Activated CD4-positive, alpha-beta T cell treated with anti-CD3 and anti-CD28 coated beads, Interleukin-2, Interleukin-6, amounts not matched to agents 100 ng/mL and 50 ng/mL, durations not matched to agents 16 hours and 8 hours (primary cell): ENCODE data around the gene OR2A7.
"Not testable (repeated sequence)": the region's sequence is repeated elsewhere in the genome, so short reads cannot be mapped to it uniquely, and the experiment has no call there.

Experiments
- DNase-seq: peaks from one replicate; pipeline ENCODE4 v3.0.0-alpha.2; 2020

Gene OR2A7, protein sequence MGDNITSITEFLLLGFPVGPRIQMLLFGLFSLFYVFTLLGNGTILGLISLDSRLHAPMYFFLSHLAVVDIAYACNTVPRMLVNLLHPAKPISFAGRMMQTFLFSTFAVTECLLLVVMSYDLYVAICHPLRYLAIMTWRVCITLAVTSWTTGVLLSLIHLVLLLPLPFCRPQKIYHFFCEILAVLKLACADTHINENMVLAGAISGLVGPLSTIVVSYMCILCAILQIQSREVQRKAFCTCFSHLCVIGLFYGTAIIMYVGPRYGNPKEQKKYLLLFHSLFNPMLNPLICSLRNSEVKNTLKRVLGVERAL

DNA sequence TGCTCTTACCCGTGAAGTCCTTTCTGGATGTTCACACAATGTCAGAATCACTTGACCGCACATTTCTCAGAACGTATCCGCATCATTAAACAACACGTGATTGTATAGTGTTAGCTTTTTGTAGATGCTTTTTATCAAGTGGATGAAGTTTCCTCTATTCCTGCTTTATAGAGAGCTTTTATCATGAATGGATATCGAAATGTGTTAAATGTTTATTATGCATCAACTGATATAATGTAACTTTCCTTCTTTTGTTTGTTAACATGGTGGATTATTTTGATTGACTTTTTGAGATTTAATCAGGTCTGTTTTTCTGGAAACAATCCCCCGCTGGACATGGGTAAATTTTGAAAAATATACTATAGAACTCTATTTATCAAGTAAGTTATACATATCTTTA lies at the start of gene OR2A7:
Gene OR2A7, minus strand, starts transcription at position 101 of the 400 bp plus-strand sequence. CDS start 5,164 bp downstream, outside the sequence.
- DNase-seq: not testable (repeated sequence)

DNA sequence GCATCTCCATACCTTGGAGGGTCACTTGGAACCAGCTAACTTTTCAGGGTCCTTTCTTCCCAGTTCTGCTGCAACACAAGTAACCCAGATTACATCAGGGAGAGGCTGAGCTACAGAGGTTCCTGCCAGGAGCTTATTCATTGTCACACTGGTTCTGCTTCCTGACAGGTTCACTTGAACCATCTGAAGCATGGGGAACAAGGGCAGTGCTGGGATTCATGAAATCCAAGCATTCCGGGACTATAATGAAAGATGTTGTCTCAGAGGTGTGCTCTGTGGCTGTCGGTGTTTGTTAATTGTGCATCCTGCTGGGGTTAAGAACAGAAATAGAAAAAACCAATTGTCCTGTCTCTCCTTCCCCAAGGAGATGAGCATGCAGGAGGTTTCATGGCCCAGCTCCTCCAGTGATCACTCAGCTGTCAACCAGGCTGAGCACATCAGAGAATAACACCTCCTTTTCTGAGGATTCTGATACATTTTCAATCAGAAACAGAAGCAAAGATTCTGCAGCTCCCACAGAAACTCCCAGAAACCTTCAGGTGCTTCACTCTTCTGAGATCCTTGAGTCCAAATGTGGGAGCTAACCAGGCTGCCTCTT lies 47.4 kb upstream of the OR2A7 start, which contains the start of gene OR2A1:
Gene OR2A1, plus strand, starts transcription at position 548 of the 598 bp plus-strand sequence. CDS start 5,706 bp downstream, outside the sequence.
- DNase-seq: not testable (repeated sequence)

DNA sequence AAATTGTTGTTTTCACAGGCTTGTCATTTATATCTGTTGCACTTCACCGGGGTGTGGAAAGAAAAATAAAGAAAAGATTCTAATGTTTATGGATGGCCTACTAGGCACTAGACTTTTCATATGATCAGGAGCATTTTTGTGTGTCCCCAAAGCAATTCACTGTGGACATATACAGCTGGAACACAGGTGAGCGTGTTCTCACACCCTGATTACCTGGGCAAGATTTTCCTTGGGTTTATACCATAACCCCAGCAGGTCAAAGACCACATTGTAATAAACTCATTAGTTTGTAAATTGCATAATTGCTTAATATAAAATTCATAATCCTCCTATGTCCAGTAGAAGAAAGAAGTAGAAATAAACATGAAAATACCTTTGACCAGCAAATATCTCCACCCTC lies 46.6 kb upstream of the OR2A7 start:
- DNase-seq: not testable (repeated sequence)

DNA sequence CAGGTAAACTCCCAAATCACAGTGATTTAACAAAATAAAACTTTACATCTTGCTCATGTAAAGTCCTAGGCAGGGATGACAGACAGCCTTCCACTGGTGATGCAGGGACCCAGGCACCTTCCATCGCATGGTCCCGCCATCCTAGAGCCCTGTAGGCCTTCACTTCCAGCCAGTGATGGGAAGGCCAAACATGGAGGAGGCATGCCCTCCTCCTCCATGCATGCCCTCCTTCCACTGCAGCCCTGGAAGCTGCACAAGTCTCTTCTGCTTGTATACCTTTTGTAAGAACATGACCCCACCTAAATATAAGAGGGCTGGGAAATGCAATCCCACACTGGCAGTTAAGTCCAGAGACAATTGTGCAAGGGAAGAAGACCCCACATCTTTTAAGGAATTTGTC lies 45.1 kb upstream of the OR2A7 start:
- not testable (repeated sequence) for DNase-seq

DNA sequence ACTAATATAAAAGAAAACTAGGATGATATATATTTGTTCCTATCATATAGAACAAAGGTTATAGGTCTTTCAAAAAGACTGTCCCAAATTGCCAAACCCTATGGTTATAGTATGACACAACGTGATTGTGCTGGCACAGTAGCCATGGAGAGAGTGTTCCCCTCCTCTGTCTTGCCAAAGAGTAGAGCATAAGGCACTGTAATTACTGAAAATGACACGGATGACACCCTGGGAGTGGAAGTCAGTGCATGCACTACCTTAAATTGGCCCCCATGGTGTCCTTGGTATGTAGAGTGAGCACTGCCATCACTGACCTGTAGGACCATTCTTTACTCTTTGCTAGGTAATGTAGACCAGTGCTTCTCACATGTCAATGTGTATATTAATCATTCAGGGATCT lies 40.6 kb upstream of the OR2A7 start:
- DNase-seq: not testable (repeated sequence)

DNA sequence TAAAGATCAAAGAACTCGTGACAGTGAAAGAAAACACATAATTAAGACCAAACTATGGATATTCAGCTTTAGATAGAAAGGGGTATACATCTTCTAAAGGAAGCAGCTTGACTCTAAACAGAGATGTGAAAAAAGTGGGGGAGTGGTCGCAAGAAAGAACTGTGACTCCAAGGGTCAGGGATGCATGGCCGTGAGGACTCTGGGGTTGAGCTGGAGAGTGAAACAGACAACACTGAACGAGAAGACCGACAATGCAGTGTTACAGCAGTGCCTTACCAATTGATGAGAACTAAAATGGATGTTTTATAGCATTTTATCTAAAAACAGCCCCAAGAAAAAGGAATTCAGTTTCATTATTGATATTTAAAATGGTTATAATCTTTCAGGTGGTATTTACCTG lies 39.0 kb upstream of the OR2A7 start:
- not testable (repeated sequence) for DNase-seq

DNA sequence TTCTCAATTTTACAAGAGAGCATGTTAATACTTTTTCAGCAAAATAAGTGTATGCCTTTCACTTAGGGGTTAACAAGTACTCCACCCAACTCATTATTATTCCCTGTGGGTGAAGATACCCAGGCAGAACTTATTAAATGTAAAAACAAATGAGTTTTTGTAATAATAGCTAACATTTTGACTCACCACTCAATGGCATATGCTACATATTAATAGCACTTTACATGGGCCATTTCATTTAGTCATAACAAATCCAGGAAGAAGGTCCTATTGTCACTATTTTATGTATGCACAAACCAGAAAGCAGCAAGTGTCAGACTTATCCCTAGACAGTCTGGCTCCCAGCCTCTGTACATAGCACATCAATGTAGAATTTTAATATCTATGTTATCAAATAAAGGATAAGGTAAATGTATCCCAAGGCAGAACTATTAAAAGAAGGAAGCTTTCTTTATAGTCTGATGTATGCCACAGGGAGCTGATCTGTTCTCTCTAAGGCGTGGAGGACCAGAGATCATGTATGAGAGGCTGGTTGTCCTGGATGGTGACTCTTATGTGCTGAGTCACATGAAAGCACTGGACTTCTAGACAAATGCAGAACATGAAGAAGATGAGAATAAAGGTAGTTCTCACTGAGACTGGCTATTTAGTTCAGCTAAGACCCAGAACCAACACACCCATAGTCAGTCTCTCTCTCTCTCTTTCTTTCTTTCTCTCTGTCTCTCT lies 38.1 kb upstream of the OR2A7 start:
- not testable (repeated sequence) for DNase-seq

DNA sequence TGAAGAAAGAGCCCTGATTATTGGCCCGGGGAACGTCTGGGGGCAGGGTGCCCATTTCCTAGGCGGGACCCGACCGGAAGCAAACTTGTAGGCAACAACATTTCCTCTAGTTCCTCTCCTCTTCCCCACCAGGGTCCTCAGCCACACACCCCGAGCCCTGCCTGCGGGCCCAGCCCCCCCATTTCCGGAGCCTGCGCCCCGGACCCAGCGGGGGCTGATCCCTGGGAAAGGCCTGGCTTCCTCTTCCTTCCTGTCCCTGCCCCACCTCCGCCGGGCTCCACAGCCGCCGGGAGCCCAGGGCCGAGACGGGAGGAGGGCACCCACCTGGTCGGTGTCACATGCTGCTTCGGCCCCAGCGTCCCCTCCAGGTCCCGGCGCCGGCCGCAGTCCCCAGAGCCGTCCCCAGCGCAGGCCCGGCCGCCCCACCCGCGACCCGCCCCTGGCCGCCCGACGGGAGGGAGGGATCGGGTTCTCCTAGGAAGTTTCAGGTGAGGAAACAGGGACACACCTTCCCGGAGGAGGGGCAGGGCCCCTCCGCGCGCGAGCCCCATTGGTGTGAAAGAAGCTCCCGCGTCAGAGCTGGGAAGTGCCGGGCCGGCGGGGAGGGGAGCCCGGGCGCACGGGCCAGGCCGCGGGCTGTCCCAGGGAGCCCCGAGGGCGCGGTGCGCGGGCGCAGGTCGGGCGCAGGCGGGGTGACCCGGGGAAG lies 29.4 kb upstream of the OR2A7 start:
- not testable (repeated sequence) for DNase-seq

DNA sequence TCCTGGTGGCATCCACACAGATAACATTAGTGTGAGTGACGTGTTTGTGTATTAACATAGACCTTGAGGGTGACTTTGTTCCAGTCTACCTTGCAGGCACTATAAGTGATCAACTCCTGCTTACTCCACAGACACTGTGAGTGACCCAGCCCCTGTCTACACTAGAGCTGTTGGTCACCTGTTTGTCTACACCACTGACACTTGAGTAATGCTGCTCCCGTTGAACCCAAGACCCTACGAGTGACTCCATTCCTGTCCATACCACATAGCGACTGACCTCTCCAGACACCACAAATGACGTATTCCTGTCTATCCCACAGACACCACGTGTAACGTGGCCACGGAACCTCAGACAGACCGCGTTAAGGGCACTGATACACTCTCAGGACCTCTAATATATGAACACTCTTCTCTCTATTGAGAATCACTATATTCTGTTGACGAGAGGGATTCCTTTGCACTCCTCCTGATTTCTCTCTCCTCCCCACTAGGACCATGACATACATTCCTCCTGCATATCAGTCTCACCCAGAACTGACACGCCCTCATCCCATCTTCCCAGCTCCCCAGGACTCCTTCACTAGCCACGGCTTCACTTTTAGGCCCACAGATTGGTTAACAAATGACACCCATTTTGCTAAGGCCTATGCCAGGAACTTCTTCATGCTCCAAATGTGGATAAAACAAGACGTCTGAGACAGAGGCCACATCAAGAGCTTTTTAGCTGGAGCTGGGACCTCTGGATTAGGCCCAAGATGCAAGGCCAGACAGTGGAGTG lies 28.0 kb upstream of the OR2A7 start:
- DNase-seq: not testable (repeated sequence)

DNA sequence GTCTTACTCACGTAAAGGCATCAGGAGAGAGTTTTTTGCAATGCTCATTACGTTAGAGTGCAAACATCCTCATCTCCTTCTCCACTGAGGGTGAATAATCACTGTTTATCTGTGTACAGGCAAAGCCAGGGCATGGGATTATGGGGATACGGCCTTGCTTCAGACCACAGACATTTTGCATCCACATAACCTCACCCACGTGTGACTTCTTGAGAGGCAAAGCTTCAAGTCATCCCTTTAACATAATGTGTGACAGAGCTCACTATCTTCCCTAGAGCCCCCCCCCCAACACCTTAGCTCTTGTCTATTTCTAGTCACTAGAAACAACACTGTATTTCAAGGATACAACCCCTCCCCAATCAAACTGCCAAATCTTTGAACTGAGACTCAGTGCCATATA lies 27.0 kb upstream of the OR2A7 start:
- not testable (repeated sequence) for DNase-seq

DNA sequence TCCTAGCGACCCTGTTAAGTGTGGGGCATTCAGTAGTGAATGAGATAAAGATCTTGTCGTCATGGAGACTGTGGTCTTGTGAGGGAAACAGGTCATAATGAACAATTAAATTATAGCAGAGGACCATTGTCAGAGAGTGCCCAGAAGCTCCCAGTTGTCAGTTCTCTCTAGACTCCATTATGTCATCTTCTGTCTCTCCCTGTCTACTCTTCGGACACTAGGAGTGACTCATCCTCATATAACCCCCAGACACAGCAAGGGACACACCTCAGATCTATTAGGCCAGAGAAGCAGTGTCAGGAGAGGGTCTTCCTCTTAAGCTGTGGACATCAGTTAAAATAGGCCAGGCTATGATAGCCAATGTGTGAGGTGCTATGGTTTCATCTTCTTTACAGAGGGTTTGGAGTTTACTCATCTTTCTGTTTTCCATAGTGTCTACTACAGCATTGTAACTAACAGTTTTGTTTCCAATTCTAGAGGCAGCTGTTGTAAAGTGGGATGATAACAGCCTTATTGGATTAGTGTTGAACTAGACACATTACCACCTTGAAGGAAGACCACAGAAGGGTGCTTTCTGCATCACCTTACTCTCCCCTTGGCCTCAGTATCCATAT lies 22.7 kb upstream of the OR2A7 start:
- DNase-seq: not testable (repeated sequence)

DNA sequence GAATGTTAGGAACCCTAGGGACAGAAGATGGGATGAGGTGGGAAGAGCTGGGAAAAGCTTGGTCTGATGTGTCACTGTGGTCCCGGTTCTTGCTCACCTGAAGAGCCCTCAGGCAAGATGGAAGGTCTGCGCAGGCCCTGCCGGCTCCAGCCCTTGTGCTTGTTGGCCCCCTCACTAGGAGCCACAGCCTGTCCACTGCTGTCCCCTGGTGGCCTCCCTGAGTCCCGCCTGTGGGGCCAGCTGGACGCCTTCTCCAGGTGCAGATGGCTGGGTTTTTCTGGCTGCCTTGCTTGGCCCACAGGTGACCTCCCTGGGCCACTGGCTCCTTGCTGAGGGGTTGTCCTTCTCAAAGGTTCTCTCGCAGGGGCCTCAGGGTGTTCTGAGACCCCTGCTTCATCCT lies 19.1 kb upstream of the OR2A7 start:
- not testable (repeated sequence) for DNase-seq

DNA sequence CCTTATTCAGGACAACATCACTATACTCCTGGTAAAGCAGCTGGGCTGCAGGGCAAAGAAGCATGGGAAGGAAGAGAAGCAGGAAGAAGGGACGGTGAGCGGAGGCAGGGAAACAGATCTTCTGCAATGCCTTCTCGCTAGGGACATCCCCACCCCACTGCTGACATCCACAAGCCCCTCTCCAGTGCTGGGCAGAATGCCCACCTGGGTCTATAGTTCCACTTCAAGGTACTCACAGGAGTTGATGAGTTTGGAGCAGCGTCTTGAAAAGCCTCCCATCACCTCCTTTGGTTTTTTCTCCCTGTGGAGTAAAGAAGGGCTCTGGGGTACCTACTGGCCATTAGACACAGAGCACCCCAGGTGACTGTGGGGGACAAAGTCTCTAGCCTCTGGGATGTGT lies 17.9 kb upstream of the OR2A7 start:
- not testable (repeated sequence) for DNase-seq

DNA sequence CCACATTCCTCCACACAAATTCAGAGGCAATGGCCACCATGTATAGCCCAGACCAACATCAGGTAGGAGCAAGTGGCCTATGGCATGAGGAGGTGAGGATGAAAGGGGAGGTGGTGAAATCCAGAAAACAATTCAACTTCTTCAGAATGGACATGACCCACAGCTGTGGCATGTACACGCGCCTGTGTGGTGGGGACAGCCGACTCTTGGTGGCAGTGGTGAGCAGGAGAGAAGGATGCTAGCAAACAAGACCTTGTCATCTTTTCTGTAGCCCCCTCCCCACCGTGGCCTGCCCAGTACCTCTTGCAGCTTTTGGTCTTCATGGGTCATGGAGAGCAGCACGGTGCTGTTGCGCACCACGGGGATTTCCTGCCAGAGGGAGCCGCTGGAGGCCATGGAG lies 17.4 kb upstream of the OR2A7 start:
- not testable (repeated sequence) for DNase-seq

DNA sequence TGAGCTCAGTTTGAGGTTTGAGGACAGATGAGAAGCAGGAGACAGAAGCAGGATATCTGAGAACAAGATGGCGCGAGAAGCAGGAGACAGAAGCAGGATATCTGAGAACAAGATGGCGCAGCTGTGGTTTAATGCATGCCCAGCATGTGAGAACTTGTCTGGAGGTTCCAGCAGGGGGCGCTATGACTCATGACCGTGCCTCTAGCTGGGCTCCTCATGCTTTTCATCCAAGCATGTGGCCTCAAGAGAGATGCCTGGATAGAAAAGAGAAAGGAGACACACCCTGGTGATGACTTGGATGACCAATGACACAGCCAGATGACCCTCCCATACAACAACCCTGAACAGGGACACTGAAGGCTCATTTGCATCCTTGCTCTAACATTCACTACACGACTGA lies 15.4 kb upstream of the OR2A7 start:
- DNase-seq: not testable (repeated sequence)

DNA sequence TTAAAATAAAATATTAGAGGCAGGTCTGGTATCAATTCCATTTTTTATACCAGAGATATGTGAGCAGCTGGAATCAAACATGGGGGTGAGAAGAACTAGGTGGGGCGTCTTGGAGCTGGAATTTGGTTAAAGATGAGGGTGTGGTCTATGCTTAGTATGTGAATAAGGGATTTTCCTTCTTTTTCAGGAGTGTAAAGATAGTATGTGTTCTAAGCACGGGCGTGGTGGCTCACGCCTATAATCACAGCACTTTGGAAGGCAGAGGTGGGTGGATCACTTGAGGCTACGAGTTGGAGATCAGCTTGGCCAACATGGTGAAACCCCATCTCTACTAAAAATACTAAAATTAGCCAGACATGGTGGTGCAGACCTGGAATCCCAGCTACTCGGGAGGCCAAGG lies 10.7 kb upstream of the OR2A7 start:
- not testable (repeated sequence) for DNase-seq

DNA sequence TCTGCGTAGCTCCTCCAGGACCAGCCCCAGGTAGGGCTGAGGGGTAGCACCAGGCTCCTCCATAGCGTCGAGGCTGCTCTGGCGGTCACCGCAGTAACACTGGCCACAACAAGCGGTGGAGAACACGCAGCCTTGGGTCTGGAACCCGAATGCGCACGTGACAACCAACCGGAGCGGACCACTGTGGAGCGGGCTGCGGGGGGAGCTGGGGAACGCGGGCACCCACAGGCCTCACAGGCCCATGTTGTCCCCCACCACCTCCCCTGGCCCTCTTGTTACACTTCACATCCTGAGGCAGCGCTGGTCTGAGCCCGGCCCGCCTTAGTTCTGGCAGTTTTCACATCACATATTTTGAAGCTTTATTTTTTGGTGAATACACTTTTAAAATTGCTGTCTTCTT lies 4.6 kb upstream of the OR2A7 start, which contains the start of gene CTAGE8:
Gene CTAGE8, minus strand, starts transcription at position 101 of the 400 bp plus-strand sequence. Its CDS starts 38 bp downstream, at position 63.
- DNase-seq: not testable (repeated sequence)

DNA sequence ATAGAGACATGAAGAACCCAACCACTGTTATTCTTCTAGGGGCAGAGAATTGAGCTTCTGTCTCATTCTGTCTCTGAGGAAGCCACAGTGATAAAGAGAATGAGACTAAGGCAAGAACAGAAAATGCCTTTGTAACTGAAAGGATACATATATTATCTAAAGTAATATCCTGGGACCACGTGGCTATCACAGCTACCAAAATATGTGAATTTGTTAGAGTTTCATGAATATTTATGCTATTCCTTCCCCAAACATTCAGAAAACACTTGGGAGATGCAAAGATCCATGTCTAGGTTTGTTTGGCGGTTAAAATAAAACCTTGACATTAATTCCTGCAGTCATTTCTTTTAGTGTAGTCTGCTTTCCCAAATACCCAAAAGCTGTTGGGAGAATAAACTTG lies 2.5 kb downstream of the OR2A7 start:
- DNase-seq: not testable (repeated sequence)

DNA sequence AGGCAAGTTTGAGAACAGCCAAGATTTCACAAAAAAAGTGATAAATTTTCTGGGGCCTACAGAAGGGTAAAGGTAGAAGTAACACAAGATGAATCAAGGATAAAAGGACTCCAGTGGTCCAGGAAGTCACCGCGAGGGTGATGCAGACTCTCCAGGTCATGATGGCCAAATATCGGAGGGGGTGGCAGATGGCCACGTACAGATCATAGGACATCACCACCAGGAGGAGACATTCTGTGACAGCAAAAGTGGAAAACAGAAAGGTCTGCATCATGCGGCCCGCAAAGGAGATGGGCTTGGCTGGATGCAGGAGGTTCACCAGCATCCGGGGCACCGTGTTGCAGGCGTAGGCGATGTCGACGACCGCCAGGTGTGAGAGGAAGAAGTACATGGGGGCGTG lies 5.5 kb downstream of the OR2A7 start:
- DNase-seq: not testable (repeated sequence)

DNA sequence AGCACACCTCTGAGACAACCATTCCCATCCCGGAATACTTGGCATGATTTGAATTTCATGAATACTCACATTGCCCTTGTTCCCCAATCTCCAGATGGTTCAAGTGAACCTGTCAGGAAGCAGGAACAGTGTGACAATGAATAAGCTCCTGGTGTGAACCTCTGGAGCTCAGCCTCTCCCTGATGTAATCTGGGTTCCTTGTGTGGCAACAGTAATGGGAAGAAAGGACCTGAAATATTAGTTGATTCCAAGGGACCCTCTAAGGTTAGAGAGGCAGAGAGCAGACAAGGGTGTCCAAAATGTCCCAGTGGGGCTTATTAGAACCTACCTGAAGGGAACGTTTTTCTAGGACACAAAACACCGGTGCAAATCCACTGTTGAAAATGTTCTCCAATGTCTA lies 8.5 kb downstream of the OR2A7 start:
- DNase-seq: no peak

DNA sequence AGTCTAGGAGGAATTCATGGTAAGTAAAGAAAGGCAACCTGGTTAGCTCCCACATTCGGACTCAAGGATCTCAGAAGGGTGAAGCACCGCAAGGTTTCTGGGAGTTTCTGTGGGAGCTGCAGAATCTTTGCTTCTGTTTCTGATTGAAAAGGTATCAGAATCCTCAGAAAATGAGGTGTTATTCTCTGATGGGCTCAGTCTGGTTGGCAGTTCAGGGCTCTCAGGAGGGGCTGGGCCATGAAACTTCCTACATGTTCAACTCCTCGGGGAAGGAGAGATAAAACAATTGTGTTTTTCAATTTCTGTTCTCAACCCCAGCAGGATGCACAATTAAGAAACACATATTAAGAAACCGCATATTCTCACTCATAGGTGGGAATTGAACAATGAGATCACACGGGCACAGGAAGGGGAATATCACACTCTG lies 9.1 kb downstream of the OR2A7 start:
- no peak for DNase-seq
